GM23338 (cell line): ENCODE data around the gene OR5K3. TPM values are rescaled to one million over a fixed set of nuclear protein-coding genes. Genes with fewer than 3 reads are reported as not detected.

Source experiments
- ATAC-seq: fragments of 200-7000 bp; cut with Tn5 transposase; 3 replicates; pipeline ENCODE4 v1.9.1; 2020
- DNase-seq: peaks from one replicate; pipeline ENCODE4 v3.0.0-alpha.2; 2015; ENCODE audit warnings: low spot score
- H2AFZ ChIP-seq: fragments of 200-600 bp; sonication (generic); 2 replicates; pipeline ENCODE4 v1.8.0; 2016; ENCODE audit warnings: antibody characterized with exemption, mild to moderate bottlenecking, moderate library complexity
- H3F3A ChIP-seq: fragments of 200-600 bp; sonication (generic); replicated peaks from 2 replicates; pipeline ENCODE4 v1.8.0; 2017; ENCODE audit warnings: antibody characterized with exemption, mixed run types, low read depth
- H3K27ac ChIP-seq: fragments of 200-600 bp; sonication (generic); 2 replicates; pipeline ENCODE4 v1.6.1; 2016; ENCODE audit warnings: low read depth
- H3K27me3 ChIP-seq: fragments of 200-600 bp; sonication (generic); 2 replicates; pipeline ENCODE4 v1.8.0; 2016; ENCODE audit warnings: mild to moderate bottlenecking, mixed run types, moderate library complexity; ENCODE audit not compliant: insufficient read depth
- H3K36me3 ChIP-seq: fragments of 200-600 bp; sonication (generic); 2 replicates; pipeline ENCODE4 v1.8.0; 2016; ENCODE audit warnings: mild to moderate bottlenecking; ENCODE audit not compliant: insufficient read depth
- H3K4me1 ChIP-seq: fragments of 200-600 bp; sonication (generic); 2 replicates; pipeline ENCODE4 v1.8.0; 2016; ENCODE audit warnings: mild to moderate bottlenecking, moderate library complexity; ENCODE audit not compliant: insufficient read depth
- H3K4me2 ChIP-seq: fragments of 200-600 bp; sonication (generic); 2 replicates; pipeline ENCODE4 v1.7.1; 2017; ENCODE audit warnings: mixed run types
- H3K4me3 ChIP-seq: fragments of 200-600 bp; sonication (generic); 2 replicates; pipeline ENCODE4 v1.6.1; 2016; ENCODE audit warnings: mixed run types
- H3K79me2 ChIP-seq: fragments of 200-600 bp; sonication (generic); replicated peaks from 2 replicates; pipeline ENCODE4 v1.8.0; 2017; ENCODE audit warnings: mild to moderate bottlenecking; ENCODE audit not compliant: insufficient read depth
- H3K9me2 ChIP-seq: fragments of 200-600 bp; sonication (generic); 2 replicates; pipeline ENCODE4 v1.8.0; 2017; ENCODE audit not compliant: insufficient read depth
- H4K20me1 ChIP-seq: fragments of 200-600 bp; sonication (generic); replicated peaks from 2 replicates; pipeline ENCODE4 v1.8.0; 2017; ENCODE audit warnings: mild to moderate bottlenecking; ENCODE audit not compliant: insufficient read depth
- H3K27ac Mint-ChIP-seq: 2 replicates; pipeline ENCODE4 v1.8.0; 2020; ENCODE audit warnings: inconsistent platforms, mild to moderate bottlenecking, moderate library complexity, mixed read lengths
- H3K27me3 Mint-ChIP-seq: 3 replicates; pipeline ENCODE4 v1.8.0; 2022; ENCODE audit warnings: low read depth, mild to moderate bottlenecking, moderate library complexity, mixed read lengths, inconsistent platforms; ENCODE audit not compliant: insufficient read depth, poor library complexity
- H3K36me3 Mint-ChIP-seq: 3 replicates; pipeline ENCODE4 v1.8.0; 2021; ENCODE audit warnings: low read depth, mild to moderate bottlenecking, inconsistent platforms, moderate library complexity, mixed read lengths
- H3K4me1 Mint-ChIP-seq: 3 replicates; pipeline ENCODE4 v1.8.0; 2020; ENCODE audit warnings: mild to moderate bottlenecking, inconsistent platforms, mixed read lengths
- H3K4me3 Mint-ChIP-seq: 3 replicates; pipeline ENCODE4 v1.8.0; 2021; ENCODE audit warnings: moderate library complexity, mild to moderate bottlenecking, inconsistent platforms, mixed read lengths
- H3K9me3 Mint-ChIP-seq: 3 replicates; pipeline ENCODE4 v1.8.0; 2020; ENCODE audit warnings: moderate library complexity, mild to moderate bottlenecking, inconsistent platforms, mixed read lengths
- CREB1 ChIP-seq: fragments of 250-450 bp; sonication (Bioruptor Pico); IDR thresholded peaks from 2 replicates; pipeline ENCODE4 v1.5.0; 2020; ENCODE audit warnings: low read depth, mild to moderate bottlenecking, moderate library complexity
- ETS1 ChIP-seq: IDR thresholded peaks from 2 replicates; pipeline ENCODE4 v1.6.1; 2016; ENCODE audit warnings: antibody characterized with exemption
- EZH2 ChIP-seq: fragments of 200-600 bp; sonication (generic); IDR thresholded peaks from one replicate; pipeline ENCODE4 v1.8.0; 2017; ENCODE audit warnings: antibody characterized with exemption, mild to moderate bottlenecking, low read depth; ENCODE audit not compliant: unreplicated experiment
- EZH2phosphoT487 ChIP-seq: fragments of 200-600 bp; sonication (generic); IDR thresholded peaks from one replicate; pipeline ENCODE4 v1.8.1; 2018; ENCODE audit warnings: antibody characterized with exemption; ENCODE audit not compliant: unreplicated experiment
- JUNB ChIP-seq: IDR thresholded peaks from one replicate; pipeline ENCODE4 v1.6.1; 2016; ENCODE audit warnings: antibody characterized with exemption; ENCODE audit not compliant: unreplicated experiment
- NANOG ChIP-seq: IDR thresholded peaks from 2 replicates; pipeline ENCODE4 v1.6.1; 2016; ENCODE audit warnings: antibody characterized with exemption, borderline replicate concordance
- POLR2AphosphoS5 ChIP-seq: IDR thresholded peaks from 2 replicates; pipeline ENCODE4 v1.6.1; 2016; ENCODE audit warnings: antibody characterized with exemption, low read depth
- ZNF331 ChIP-seq: fragments of 250-450 bp; sonication (Bioruptor Pico); IDR thresholded peaks from 2 replicates; pipeline ENCODE4 v1.5.0; 2020; ENCODE audit warnings: low read depth, mild to moderate bottlenecking, moderate library complexity
- ZNF462 ChIP-seq: fragments of 250-450 bp; sonication (Bioruptor Pico); IDR thresholded peaks from 2 replicates; pipeline ENCODE4 v1.5.0; 2020; ENCODE audit warnings: mild to moderate bottlenecking, moderate library complexity
- polyA plus RNA-seq: library from polyadenylated mRNA; unstranded; fragments of >200 nt; fragmentation: Nextera tagmentation; extraction: Ambion mirVana; gene quantifications from 2 replicates; pipeline ENCODE4 v1.2.1, GENCODE V29; 2016
- total RNA-seq: library from RNA; depleted of rRNA; stranded (reverse); fragments of >200 nt; shearing (Covaris generic); gene quantifications from 2 replicates; pipeline ENCODE4 v1.2.3, GENCODE V29; 2014

Gene OR5K3
- total and polyA plus RNA-seq, 2 experiments from 2014 or later = not detected

GRCh38 chr3:98371186-98371585 lies 19.3 kb upstream of the OR5K3 start:
- Histone ChIP-seq H3F3A (no peaks in the 10 kb centered on the region), H3K27ac (no peak overlapping the region), H2AFZ (no peak overlapping the region), H3K4me2 (no peak overlapping the region), H3K4me1 (no peaks in the 10 kb centered on the region), H3K4me3 (no peak overlapping the region), H3K9me2 (no peaks in the 10 kb centered on the region), H3K79me2 (no peaks in the 10 kb centered on the region), H3K27me3 (no peaks in the 10 kb centered on the region), H3K36me3 (no peaks in the 10 kb centered on the region), H4K20me1 (no peaks in the 10 kb centered on the region)
- Mint-ChIP-seq H3K9me3 (no peaks in the 10 kb centered on the region; the same call in 2 of the 3 replicates), H3K27me3 (peaks cover 3% of the 10 kb centered on the region), H3K27ac (no peak overlapping the region), H3K36me3 (no peaks in the 10 kb centered on the region), H3K4me1 (no peaks in the 10 kb centered on the region), H3K4me3 (no peak overlapping the region)
- ATAC-seq (no peak), DNase-seq (no peak)
- TF ChIP-seq JUNB (no peak), NANOG (no peak), POLR2AphosphoS5 (no peak)

- H3K27me3 ChIP-seq = no peaks in the 10 kb centered on the region
- H3K36me3 ChIP-seq = no peaks in the 10 kb centered on the region
- H3K79me2 ChIP-seq = no peaks in the 10 kb centered on the region
- ATAC-seq (no peak), DNase-seq (no peak)
- Mint-ChIP-seq H3K9me3 (no peaks in the 10 kb centered on the region; the same call in 2 of the 3 replicates), H3K27me3 (peaks cover 4% of the 10 kb centered on the region), H3K4me3 (no peak overlapping the region; the same call in 2 of the 3 replicates), H3K4me1 (no peaks in the 10 kb centered on the region), H3K27ac (no peak overlapping the region), H3K36me3 (no peaks in the 10 kb centered on the region)
- H3K4me2 ChIP-seq = no peak overlapping the region
- no peak overlapping the region for H2AFZ ChIP-seq
- no peaks in the 10 kb centered on the region for H3K9me2 ChIP-seq
- no peaks in the 10 kb centered on the region for H4K20me1 ChIP-seq
- no peaks in the 10 kb centered on the region for H3F3A ChIP-seq
- no peaks in the 10 kb centered on the region for H3K4me1 ChIP-seq
- H3K27ac ChIP-seq = no peak overlapping the region
- H3K4me3 ChIP-seq = no peak overlapping the region
- TF ChIP-seq EZH2phosphoT487 = no peak
- TF ChIP-seq POLR2AphosphoS5 = no peak
Measured at GRCh38 chr3:98371853-98372252, 18.6 kb upstream of the OR5K3 start.

GRCh38 chr3:98372445-98372844 lies 18.0 kb upstream of the OR5K3 start:
- Histone ChIP-seq H3F3A (no peaks in the 10 kb centered on the region), H3K4me2 (no peak overlapping the region), H3K27ac (no peak overlapping the region), H3K4me1 (no peaks in the 10 kb centered on the region), H3K4me3 (no peak overlapping the region), H3K79me2 (no peaks in the 10 kb centered on the region), H4K20me1 (no peaks in the 10 kb centered on the region), H3K27me3 (no peaks in the 10 kb centered on the region), H2AFZ (no peak overlapping the region), H3K9me2 (no peaks in the 10 kb centered on the region), H3K36me3 (no peaks in the 10 kb centered on the region)
- Mint-ChIP-seq H3K27ac (no peak overlapping the region), H3K4me3 (no peak overlapping the region), H3K36me3 (no peaks in the 10 kb centered on the region), H3K27me3 (peaks cover 4% of the 10 kb centered on the region), H3K9me3 (no peaks in the 10 kb centered on the region; the same call in 2 of the 3 replicates), H3K4me1 (no peaks in the 10 kb centered on the region)
- DNase-seq (no peak), ATAC-seq (no peak)
- TF ChIP-seq NANOG (no peak), EZH2phosphoT487 (no peak), ZNF462 (CRISPR knock-in tag) (no peak), EZH2 (no peak), CREB1 (no peak), ZNF331 (CRISPR knock-in tag) (no peak), ETS1 (no peak)
